GM18867 (cell line): ENCODE data around the gene HOXC10.

Experiments
- ATAC-seq: cut with Tn5 transposase; IDR thresholded peaks from one replicate; pipeline ENCODE4 v1.9.1; 2021; ENCODE audit warnings: mild to moderate bottlenecking, moderate library complexity; ENCODE audit not compliant: unreplicated experiment

HOXC10 gene

GRCh38 chr12:54036620-54037359 is 51.8 kb downstream of the HOXC10 start:
- ATAC-seq: no peak

DNA sequence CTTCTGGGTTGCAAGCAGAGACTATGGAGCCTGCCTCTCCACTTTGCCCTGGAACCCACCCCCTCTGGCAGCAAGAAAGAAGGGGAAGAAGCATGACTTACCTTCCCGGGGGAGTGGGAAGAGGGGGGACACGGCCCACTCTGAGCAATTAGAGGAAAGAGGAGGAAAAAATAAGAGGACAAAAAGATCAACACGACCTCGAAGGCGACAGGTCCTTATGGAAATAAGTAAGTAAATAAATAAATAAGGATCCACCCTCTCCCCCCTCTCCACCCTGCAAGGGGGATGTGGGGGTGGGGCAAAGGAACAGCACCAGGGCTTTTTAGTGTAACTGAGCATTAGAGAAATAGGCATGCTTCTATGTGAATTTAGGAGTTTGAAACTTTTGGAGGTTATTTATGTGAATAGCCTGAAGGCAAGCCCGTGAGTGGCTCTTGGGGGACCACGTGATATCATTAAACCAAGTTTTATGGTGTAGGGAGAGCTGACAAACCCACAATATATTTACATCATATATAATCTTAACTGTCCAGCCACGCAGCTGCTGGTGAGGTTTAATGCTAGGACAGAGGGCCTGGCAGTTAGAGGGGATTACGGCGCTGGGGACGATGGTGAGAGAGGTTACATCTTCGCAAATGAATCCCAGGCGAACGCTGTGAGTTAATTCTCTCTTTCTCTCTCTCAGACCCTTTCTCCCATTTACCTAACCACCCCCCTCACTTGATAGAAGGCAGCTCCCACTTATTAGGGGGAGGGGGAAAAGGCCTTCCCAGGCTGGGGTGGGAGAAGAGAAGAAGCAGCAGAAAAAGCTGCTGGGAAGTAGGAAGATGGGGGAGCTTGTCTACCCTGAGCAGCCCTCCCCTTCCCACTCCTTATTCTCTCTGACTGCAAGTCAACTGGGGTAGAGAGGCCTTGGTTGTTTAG is 52.7 kb downstream of the HOXC10 start:
- no peak for ATAC-seq

- no peak for ATAC-seq
Measured at GRCh38 chr12:54038284-54038870, 53.4 kb downstream of the HOXC10 start.

DNA sequence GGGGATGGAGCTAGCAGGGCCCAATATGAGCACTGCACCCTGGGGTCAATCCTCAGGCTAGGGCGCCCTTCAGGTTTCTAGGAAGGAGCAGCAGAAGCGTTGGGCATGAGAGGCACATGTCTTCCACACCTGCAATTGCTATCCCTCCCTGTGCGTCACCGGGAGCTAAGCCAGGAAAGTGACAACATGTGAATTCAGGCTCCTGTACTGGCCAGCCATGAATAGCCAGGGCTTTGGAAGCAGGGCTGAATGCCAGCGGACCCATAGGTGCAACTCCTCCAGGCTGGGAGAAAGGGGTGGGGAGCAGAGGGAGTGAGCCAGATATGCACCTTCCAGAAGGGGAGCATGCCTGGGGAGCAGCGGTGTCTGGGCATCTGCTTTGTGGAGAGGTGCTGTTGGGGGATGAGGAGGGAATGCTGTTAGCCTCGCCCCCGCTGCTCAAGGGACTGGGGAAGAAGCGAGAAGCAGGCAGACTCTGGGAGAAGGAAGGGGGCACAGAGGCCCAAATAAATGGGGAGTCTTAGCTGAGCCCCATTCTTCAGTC is 54.0 kb downstream of the HOXC10 start:
- ATAC-seq: no peak

DNA sequence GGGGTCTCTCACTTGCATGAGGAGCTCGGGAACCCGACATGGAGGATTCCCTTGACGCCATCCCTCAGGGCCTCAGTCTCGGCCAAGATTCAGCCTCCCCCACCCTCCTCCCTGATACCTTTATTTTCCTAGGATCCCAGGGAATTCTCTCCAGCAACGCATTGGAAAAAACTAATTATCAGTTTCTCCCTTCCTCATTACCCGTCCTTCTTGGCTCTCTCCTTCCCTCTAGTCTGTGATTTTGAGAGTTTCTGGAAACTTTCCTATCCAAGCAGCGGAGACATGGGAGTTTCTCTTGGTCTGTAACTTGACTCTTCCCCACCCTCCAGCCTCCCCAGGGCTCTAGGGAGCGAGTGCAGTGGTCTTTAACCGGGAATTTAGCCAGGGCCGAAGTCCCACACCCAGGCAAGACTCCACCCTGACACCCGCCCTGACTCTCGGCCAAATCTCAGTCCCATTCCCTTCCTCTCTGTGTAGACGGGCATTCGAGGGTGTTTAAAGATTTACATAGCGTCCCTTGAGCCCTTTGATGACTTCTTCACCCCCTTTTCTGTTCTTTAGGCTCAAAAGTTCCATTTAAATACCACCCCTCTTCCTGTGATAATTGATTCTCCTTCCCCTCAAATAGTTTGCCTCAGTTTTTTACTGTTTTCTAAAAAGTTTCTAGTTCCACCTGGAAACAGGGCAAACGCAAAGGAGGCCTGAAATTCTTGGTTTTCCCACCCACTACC is 54.6 kb downstream of the HOXC10 start:
- no peak for ATAC-seq
